SK-N-SH treated with all-trans-retinoic acid at 6 μM for 48 hours (cell line): Measurements from ENCODE around the gene PLEKHN1.

Experiments
- ATAC-seq: fragments of 200-7000 bp; cut with Tn5 transposase; 3 replicates; pipeline ENCODE4 v1.9.1; 2020; ENCODE audit warnings: mild to moderate bottlenecking, moderate library complexity
- ARNTL ChIP-seq: fragments of 450-650 bp; formaldehyde crosslinking; IDR thresholded peaks from 2 replicates; pipeline ENCODE4 v1.5.0; 2020; ENCODE audit warnings: low read depth, mild to moderate bottlenecking, moderate library complexity, borderline replicate concordance
- BACH2 ChIP-seq: fragments of 250-450 bp; sonication (Bioruptor Pico); IDR thresholded peaks from 2 replicates; pipeline ENCODE4 v1.9.0; 2021; ENCODE audit warnings: mild to moderate bottlenecking, borderline replicate concordance
- CSDC2 ChIP-seq: fragments of 250-450 bp; sonication (Bioruptor Pico); IDR thresholded peaks from 2 replicates; pipeline ENCODE4 v1.5.0; 2020; ENCODE audit warnings: mild to moderate bottlenecking, moderate library complexity
- ESRRG ChIP-seq: fragments of 250-450 bp; sonication (Bioruptor Pico); IDR thresholded peaks from 2 replicates; pipeline ENCODE4 v1.6.1; 2021; ENCODE audit warnings: mild to moderate bottlenecking
- GLIS3 ChIP-seq: fragments of 250-450 bp; sonication (Bioruptor Pico); IDR thresholded peaks from 2 replicates; pipeline ENCODE4 v1.5.0; 2020; ENCODE audit warnings: mild to moderate bottlenecking, moderate library complexity
- ISL1 ChIP-seq: fragments of 250-450 bp; sonication (Bioruptor Pico); IDR thresholded peaks from 2 replicates; pipeline ENCODE4 v2.1.2; 2022; ENCODE audit warnings: mild to moderate bottlenecking, moderate library complexity
- OSR1 ChIP-seq: fragments of 250-450 bp; sonication (Bioruptor Pico); IDR thresholded peaks from 2 replicates; pipeline ENCODE4 v1.8.0; 2022; ENCODE audit warnings: moderate library complexity, mild to moderate bottlenecking, inconsistent platforms
- RARB ChIP-seq: fragments of 250-450 bp; sonication (Bioruptor Pico); IDR thresholded peaks from 2 replicates; pipeline ENCODE4 v1.8.0; 2021; ENCODE audit warnings: mild to moderate bottlenecking, moderate library complexity
- SNAI2 ChIP-seq: fragments of 250-450 bp; sonication (Bioruptor Pico); IDR thresholded peaks from 2 replicates; pipeline ENCODE4 v1.5.0; 2020; ENCODE audit warnings: mild to moderate bottlenecking, moderate library complexity
- TCF4 ChIP-seq: fragments of 250-450 bp; sonication (Bioruptor Pico); IDR thresholded peaks from 2 replicates; pipeline ENCODE4 v1.8.0; 2021; ENCODE audit warnings: mild to moderate bottlenecking, moderate library complexity, borderline replicate concordance
- TOX ChIP-seq: fragments of 250-450 bp; sonication (Bioruptor Pico); IDR thresholded peaks from 2 replicates; pipeline ENCODE4 v1.8.0; 2021; ENCODE audit warnings: mild to moderate bottlenecking, moderate library complexity, borderline replicate concordance
- ZC3H10 ChIP-seq: fragments of 250-450 bp; sonication (Bioruptor Pico); IDR thresholded peaks from 2 replicates; pipeline ENCODE4 v1.5.1; 2021; ENCODE audit warnings: mild to moderate bottlenecking, moderate library complexity
- ZFP3 ChIP-seq: fragments of 250-450 bp; sonication (Bioruptor Pico); IDR thresholded peaks from 2 replicates; pipeline ENCODE4 v1.5.0; 2020; ENCODE audit warnings: mild to moderate bottlenecking, moderate library complexity
- ZFP30 ChIP-seq: fragments of 450-650 bp; formaldehyde crosslinking; IDR thresholded peaks from 2 replicates; pipeline ENCODE4 v1.5.0; 2022; ENCODE audit warnings: mild to moderate bottlenecking, moderate library complexity
- ZNF565 ChIP-seq: fragments of 450-650 bp; formaldehyde crosslinking; conservative IDR thresholded peaks from 2 replicates; pipeline ENCODE4 v1.5.0; 2020; ENCODE audit warnings: low read depth, mild to moderate bottlenecking, moderate library complexity
- ZNF70 ChIP-seq: fragments of 450-650 bp; formaldehyde crosslinking; IDR thresholded peaks from 2 replicates; pipeline ENCODE4 v1.5.0; 2020; ENCODE audit warnings: mild to moderate bottlenecking, moderate library complexity
- ZNF8 ChIP-seq: fragments of 450-650 bp; formaldehyde crosslinking; IDR thresholded peaks from 2 replicates; pipeline ENCODE4 v1.5.0; 2020; ENCODE audit warnings: mild to moderate bottlenecking, moderate library complexity
- TF ChIP-seq, protein P1 (sequence below): fragments of 250-450 bp; sonication (Bioruptor Pico); IDR thresholded peaks from 2 replicates; pipeline ENCODE4 v1.8.0; 2020; ENCODE audit warnings: mild to moderate bottlenecking, moderate library complexity, borderline replicate concordance
- TF ChIP-seq, protein P2 (sequence below): fragments of 250-450 bp; sonication (Bioruptor Pico); IDR thresholded peaks from 2 replicates; pipeline ENCODE4 v1.8.0; 2021; ENCODE audit warnings: low read depth, mild to moderate bottlenecking, moderate library complexity, borderline replicate concordance
- TF ChIP-seq, protein P3 (sequence below): fragments of 250-450 bp; sonication (Bioruptor Pico); IDR thresholded peaks from 2 replicates; pipeline ENCODE4 v1.5.0; 2020; ENCODE audit warnings: mild to moderate bottlenecking, moderate library complexity
- TF ChIP-seq, protein P4 (sequence below): fragments of 250-450 bp; sonication (Bioruptor Pico); IDR thresholded peaks from 2 replicates; pipeline ENCODE4 v1.5.1; 2021; ENCODE audit warnings: mild to moderate bottlenecking, moderate library complexity
- TF ChIP-seq, protein P5 (sequence below): fragments of 250-450 bp; sonication (Bioruptor Pico); IDR thresholded peaks from 2 replicates; pipeline ENCODE4 v1.5.1; 2020; ENCODE audit warnings: low read depth, mild to moderate bottlenecking, moderate library complexity

Gene PLEKHN1

DNA sequence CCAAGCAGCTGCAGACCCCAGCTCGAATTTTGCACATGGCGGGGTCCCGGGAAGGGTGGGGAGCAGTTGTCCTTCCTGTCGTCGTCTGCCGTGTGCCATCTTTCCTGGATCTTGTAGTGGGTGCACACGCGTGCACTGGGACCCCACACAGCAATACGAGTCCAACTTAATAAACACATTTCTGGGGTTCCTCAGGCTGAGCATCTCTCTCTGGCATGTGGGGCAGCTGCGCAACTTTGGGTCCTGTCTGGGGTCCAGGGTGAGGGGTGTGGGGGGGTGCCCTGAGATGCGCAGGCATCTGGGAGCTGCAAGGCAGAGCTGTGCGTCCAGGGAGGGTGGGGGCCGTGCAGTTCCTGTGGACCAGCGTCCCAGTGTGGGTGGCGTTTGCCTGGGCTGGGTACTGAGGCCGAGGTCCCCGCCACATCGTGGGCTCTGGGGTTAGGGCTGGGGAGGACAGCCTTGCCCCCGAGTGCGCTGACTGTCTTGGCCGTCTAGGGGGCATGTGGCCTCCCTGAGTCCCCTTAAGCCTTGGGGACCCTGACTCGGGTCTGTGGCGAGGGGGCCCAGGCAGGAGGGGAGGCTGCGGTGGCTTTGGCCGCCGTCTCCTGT lies 652 bp upstream of the PLEKHN1 start:
- no peak for ATAC-seq
- TF ChIP-seq ZNF565 (CRISPR knock-in tag) (no peak), ARNTL (CRISPR knock-in tag) (no peak), ZFP30 (CRISPR knock-in tag) (no peak), TOX (no peak), TCF4 (CRISPR knock-in tag) (no peak), BACH2 (CRISPR knock-in tag) (no peak), ZNF8 (CRISPR knock-in tag) (no peak), GLIS3 (CRISPR knock-in tag) (no peak), ZNF70 (CRISPR knock-in tag) (no peak), ESRRG (CRISPR knock-in tag) (no peak), OSR1 (CRISPR knock-in tag) (no peak), ISL1 (CRISPR knock-in tag) (no peak)
- TF ChIP-seq, protein P1, sequence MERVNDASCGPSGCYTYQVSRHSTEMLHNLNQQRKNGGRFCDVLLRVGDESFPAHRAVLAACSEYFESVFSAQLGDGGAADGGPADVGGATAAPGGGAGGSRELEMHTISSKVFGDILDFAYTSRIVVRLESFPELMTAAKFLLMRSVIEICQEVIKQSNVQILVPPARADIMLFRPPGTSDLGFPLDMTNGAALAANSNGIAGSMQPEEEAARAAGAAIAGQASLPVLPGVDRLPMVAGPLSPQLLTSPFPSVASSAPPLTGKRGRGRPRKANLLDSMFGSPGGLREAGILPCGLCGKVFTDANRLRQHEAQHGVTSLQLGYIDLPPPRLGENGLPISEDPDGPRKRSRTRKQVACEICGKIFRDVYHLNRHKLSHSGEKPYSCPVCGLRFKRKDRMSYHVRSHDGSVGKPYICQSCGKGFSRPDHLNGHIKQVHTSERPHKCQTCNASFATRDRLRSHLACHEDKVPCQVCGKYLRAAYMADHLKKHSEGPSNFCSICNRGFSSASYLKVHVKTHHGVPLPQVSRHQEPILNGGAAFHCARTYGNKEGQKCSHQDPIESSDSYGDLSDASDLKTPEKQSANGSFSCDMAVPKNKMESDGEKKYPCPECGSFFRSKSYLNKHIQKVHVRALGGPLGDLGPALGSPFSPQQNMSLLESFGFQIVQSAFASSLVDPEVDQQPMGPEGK (CRISPR knock-in tag), result no peak
- TF ChIP-seq, protein P2, sequence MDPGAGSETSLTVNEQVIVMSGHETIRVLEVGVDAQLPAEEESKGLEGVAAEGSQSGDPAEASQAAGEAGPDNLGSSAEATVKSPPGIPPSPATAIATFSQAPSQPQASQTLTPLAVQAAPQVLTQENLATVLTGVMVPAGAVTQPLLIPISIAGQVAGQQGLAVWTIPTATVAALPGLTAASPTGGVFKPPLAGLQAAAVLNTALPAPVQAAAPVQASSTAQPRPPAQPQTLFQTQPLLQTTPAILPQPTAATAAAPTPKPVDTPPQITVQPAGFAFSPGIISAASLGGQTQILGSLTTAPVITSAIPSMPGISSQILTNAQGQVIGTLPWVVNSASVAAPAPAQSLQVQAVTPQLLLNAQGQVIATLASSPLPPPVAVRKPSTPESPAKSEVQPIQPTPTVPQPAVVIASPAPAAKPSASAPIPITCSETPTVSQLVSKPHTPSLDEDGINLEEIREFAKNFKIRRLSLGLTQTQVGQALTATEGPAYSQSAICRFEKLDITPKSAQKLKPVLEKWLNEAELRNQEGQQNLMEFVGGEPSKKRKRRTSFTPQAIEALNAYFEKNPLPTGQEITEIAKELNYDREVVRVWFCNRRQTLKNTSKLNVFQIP (CRISPR knock-in tag), result no peak
- TF ChIP-seq, protein P3, sequence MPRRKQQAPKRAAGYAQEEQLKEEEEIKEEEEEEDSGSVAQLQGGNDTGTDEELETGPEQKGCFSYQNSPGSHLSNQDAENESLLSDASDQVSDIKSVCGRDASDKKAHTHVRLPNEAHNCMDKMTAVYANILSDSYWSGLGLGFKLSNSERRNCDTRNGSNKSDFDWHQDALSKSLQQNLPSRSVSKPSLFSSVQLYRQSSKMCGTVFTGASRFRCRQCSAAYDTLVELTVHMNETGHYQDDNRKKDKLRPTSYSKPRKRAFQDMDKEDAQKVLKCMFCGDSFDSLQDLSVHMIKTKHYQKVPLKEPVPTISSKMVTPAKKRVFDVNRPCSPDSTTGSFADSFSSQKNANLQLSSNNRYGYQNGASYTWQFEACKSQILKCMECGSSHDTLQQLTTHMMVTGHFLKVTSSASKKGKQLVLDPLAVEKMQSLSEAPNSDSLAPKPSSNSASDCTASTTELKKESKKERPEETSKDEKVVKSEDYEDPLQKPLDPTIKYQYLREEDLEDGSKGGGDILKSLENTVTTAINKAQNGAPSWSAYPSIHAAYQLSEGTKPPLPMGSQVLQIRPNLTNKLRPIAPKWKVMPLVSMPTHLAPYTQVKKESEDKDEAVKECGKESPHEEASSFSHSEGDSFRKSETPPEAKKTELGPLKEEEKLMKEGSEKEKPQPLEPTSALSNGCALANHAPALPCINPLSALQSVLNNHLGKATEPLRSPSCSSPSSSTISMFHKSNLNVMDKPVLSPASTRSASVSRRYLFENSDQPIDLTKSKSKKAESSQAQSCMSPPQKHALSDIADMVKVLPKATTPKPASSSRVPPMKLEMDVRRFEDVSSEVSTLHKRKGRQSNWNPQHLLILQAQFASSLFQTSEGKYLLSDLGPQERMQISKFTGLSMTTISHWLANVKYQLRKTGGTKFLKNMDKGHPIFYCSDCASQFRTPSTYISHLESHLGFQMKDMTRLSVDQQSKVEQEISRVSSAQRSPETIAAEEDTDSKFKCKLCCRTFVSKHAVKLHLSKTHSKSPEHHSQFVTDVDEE (CRISPR knock-in tag), result no peak
- TF ChIP-seq, protein P4, sequence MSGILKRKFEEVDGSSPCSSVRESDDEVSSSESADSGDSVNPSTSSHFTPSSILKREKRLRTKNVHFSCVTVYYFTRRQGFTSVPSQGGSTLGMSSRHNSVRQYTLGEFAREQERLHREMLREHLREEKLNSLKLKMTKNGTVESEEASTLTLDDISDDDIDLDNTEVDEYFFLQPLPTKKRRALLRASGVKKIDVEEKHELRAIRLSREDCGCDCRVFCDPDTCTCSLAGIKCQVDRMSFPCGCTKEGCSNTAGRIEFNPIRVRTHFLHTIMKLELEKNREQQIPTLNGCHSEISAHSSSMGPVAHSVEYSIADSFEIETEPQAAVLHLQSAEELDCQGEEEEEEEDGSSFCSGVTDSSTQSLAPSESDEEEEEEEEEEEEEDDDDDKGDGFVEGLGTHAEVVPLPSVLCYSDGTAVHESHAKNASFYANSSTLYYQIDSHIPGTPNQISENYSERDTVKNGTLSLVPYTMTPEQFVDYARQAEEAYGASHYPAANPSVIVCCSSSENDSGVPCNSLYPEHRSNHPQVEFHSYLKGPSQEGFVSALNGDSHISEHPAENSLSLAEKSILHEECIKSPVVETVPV (CRISPR knock-in tag), result no peak

DNA sequence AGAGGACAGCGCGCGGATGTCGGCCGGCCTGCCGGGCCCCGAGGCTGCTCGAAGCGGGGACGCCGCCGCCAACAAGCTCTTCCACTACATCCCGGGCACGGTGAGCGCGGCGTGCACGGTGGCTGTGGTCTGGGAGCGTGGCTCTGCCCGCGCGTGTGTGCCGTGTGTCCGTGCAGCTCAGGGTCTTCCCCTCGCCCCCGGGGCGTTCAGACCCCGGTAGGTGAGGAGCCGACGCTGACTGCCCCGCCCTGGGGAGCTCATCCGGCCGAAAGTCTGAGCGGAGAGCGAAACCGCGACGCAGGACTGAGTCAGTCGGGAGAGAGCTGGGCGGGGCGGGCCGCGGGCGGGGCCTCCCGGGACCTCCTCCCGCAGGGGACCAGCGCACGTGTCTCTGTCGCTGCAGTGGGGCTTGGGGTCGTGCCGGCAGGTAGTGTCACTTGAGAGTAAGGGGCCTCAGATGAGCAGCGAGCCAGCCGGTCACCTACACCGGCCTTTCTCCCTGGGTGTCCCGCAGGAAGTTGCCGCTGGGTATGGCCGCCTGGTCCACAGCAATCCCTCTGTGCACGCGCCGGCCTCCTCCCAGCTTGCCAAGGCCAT lies 520 bp downstream of the PLEKHN1 start:
- ATAC-seq, result no peak
- TF ChIP-seq, protein P3 (CRISPR knock-in tag), result no peak
- TF ChIP-seq ZNF565 (CRISPR knock-in tag) (no peak), ISL1 (CRISPR knock-in tag) (no peak), ZFP30 (CRISPR knock-in tag) (no peak), ZNF70 (CRISPR knock-in tag) (no peak), ZNF8 (CRISPR knock-in tag) (no peak), ZC3H10 (CRISPR knock-in tag) (no peak), RARB (no peak), TCF4 (CRISPR knock-in tag) (no peak), TOX (no peak), SNAI2 (CRISPR knock-in tag) (no peak), GLIS3 (CRISPR knock-in tag) (no peak), ZFP3 (no peak), OSR1 (CRISPR knock-in tag) (no peak), ESRRG (CRISPR knock-in tag) (no peak), CSDC2 (CRISPR knock-in tag) (no peak), BACH2 (CRISPR knock-in tag) (no peak)
- TF ChIP-seq, protein P5, sequence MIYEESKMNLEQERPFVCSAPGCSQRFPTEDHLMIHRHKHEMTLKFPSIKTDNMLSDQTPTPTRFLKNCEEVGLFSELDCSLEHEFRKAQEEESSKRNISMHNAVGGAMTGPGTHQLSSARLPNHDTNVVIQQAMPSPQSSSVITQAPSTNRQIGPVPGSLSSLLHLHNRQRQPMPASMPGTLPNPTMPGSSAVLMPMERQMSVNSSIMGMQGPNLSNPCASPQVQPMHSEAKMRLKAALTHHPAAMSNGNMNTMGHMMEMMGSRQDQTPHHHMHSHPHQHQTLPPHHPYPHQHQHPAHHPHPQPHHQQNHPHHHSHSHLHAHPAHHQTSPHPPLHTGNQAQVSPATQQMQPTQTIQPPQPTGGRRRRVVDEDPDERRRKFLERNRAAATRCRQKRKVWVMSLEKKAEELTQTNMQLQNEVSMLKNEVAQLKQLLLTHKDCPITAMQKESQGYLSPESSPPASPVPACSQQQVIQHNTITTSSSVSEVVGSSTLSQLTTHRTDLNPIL (CRISPR knock-in tag), result no peak
- TF ChIP-seq, protein P2 (CRISPR knock-in tag), result no peak
